Testis (tissue), 3 donors: ENCODE data around the gene ENAH. TPM values are rescaled to one million over a fixed set of nuclear protein-coding genes. Genes with fewer than 3 reads are reported as not detected.

Experiments
- DNase-seq: peaks from one replicate; pipeline ENCODE4 v3.0.0-alpha.2; 2019
- H3K27ac ChIP-seq, 2 donors: fragments of 200-600 bp; sonication (generic); one replicate each; pipeline ENCODE4 v1.5.1; 2019
- H3K27me3 ChIP-seq: fragments of 200-600 bp; sonication (generic); one replicate; pipeline ENCODE4 v1.5.1; 2019
- H3K36me3 ChIP-seq: fragments of 200-600 bp; sonication (generic); one replicate; pipeline ENCODE4 v1.5.1; 2017; ENCODE audit warnings: low read depth; ENCODE audit errors: missing control alignments
- H3K4me1 ChIP-seq: fragments of 200-600 bp; sonication (generic); one replicate; pipeline ENCODE4 v1.5.1; 2019
- H3K4me3 ChIP-seq, 2 donors: fragments of 200-600 bp; sonication (generic); one replicate each; pipeline ENCODE4 v1.5.1; 2017 to 2019
- H3K9me3 ChIP-seq: fragments of 200-600 bp; sonication (generic); one replicate; pipeline ENCODE4 v1.5.1; 2017
- POLR2A ChIP-seq: fragments of 450-650 bp; IDR thresholded peaks from one replicate; pipeline ENCODE4 v1.6.1; 2017; ENCODE audit warnings: antibody characterized with exemption, mild to moderate bottlenecking, moderate library complexity
- WGBS, 2 donors: methylation state at CpG; one replicate each; pipeline ENCODE4 v1.1.5; 2018; 5-methylcytosine and 5-hydroxymethylcytosine counted together
- intact Hi-C: fragments of 100-400 bp; cut with DNase I; formaldehyde crosslinking; loops from one replicate; pipeline ENCODE4 v1.15.1; 2023; ENCODE audit warnings: low total_unique reads
- polyA plus RNA-seq: library from polyadenylated mRNA; stranded (reverse); fragments of 350-450 nt; fragmentation: Illumina TruSeq; extraction: RNeasy Lipid Tissue Mini Kit (QIAGEN cat#74804); gene quantifications from one replicate; pipeline ENCODE4 v1.2.3, GENCODE V29; 2014; ENCODE audit warnings: low read depth, low replicate concordance; ENCODE audit not compliant: insufficient read depth
- total RNA-seq, 2 donors: library from RNA; depleted of rRNA; stranded (reverse); fragments of >200 nt; gene quantifications; one replicate each; pipeline ENCODE4 v1.2.3, GENCODE V29; 2016
- TF ChIP-seq, protein P1 (sequence below), 3 experiments: fragments of 450-650 bp in 2 of 3; fragments of 200-600 bp in 1 of 3; sonication (generic) in 1 of 3; IDR thresholded peaks; one replicate each; pipeline ENCODE4 v1.5.1; 2016 to 2019; ENCODE audit warnings: antibody characterized with exemption in 3 of 3, mild to moderate bottlenecking in 2 of 3, moderate library complexity in 1 of 3

The ENAH gene
- total and polyA plus RNA-seq, 3 donors from 2014 or later, result 84.3 to 132 (median 122) TPM

DNA sequence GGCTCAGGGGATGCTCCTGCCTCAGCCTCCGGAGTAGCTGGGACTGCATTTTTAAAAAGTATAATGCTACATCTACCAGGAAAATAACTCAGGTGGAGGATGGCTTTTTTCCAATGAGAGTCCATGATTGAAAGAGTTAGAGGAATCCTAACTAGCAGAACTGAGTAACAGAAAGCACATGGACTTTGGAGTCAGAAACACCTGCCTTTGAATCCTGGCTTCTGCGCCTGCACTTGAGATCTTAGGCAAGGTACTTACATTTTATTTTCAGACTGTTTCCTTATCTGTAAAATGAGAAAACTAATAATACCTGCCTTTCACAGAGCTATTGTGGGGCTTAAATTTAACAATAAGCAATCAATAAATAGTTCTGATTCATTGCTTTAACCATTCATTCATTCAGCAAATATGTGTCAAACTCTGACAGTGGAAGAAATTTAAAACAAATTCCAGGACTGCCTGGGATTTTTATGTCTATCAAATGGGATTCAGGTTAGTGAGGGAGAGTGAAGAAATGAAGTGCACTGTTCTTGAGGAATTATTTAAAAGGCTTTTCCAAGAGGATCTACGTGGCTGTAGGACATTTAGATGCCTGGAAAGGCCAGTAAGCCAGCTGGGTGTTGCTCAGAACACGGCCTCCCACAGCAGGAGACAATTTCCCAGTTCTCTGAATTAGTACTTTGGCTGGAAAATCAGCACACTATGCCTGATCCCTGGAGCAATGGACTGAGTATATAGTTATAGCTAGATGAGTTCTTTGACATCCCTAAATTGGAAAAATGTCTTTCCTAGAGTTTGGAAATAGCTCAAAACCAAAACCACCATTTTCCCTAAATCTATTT, 212.3 kb downstream of the ENAH start:
- H3K4me1 ChIP-seq, result peaks cover 12% of the 10 kb centered on the region
- no peak overlapping the region for H3K4me3 ChIP-seq
- 78 to 81% methylated on average over 4 of the region's 4 CpGs for whole genome bisulfite sequencing, 2 donors
- no peak for TF ChIP-seq POLR2A
- TF ChIP-seq, protein P1, sequence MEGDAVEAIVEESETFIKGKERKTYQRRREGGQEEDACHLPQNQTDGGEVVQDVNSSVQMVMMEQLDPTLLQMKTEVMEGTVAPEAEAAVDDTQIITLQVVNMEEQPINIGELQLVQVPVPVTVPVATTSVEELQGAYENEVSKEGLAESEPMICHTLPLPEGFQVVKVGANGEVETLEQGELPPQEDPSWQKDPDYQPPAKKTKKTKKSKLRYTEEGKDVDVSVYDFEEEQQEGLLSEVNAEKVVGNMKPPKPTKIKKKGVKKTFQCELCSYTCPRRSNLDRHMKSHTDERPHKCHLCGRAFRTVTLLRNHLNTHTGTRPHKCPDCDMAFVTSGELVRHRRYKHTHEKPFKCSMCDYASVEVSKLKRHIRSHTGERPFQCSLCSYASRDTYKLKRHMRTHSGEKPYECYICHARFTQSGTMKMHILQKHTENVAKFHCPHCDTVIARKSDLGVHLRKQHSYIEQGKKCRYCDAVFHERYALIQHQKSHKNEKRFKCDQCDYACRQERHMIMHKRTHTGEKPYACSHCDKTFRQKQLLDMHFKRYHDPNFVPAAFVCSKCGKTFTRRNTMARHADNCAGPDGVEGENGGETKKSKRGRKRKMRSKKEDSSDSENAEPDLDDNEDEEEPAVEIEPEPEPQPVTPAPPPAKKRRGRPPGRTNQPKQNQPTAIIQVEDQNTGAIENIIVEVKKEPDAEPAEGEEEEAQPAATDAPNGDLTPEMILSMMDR (IDR thresholded peaks at IDR 0.05), result no peak
- H3K9me3 ChIP-seq, result no peaks in the 10 kb centered on the region
- no peak overlapping the region for H3K27ac ChIP-seq
- no peaks in the 10 kb centered on the region for H3K36me3 ChIP-seq
- H3K27me3 ChIP-seq, result no peaks in the 10 kb centered on the region
- intact Hi-C loops, result no loop called here
- no peak for DNase-seq

DNA sequence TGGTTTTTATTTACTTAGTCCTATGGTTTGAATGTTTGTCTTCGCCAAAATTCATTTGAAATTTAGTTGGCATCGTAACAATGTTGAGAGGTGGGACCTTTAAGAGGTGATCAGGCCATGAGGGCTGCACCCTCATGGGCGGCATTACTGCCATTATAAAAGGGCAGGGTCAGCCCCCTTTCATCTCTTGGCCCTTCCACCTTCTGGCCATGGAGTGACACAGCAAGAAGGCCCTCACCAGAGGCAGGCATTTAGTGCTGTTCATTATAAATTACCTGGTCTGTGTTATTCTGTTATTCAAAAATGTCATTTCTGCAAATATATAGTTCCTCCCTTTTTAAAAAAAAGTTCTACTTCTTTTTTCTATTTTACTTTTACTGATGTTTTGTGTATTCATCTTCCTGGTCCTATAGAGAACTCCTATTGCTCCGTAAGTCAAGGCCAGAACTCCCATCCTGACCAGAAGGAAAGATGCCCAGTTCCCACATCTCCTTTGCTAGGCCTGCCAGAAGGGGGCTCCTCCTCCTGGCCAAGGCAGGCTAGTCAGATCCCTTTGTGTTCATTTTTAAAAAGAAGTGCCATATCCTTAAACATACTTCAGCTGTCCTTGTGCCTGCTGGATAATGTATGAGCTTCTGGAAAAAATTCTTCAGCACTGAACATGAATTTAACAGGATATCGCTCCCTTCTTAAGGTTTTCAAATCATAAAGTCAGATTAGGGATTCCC, 215.0 kb downstream of the ENAH start:
- Histone ChIP-seq H3K27ac (no peak overlapping the region), H3K9me3 (no peaks in the 10 kb centered on the region), H3K27me3 (no peaks in the 10 kb centered on the region), H3K36me3 (no peaks in the 10 kb centered on the region), H3K4me1 (no peaks in the 10 kb centered on the region), H3K4me3 (no peak overlapping the region)
- intact Hi-C loops, result no loop called here
- no peak for DNase-seq
- 86 to 89% methylated on average over 5 of the region's 5 CpGs for WGBS, 2 donors
- no peak for TF ChIP-seq POLR2A
- TF ChIP-seq, protein P1 (IDR thresholded peaks at IDR 0.05), result peak in 1 of 3 experiments; percentile 25

Other genes with a start within 250 kb of the ENAH start
- gene LBR, start 225.1 kb downstream of the ENAH start, total RNA-seq, result 10 to 100 TPM; 31.7 to 39.9 TPM
- gene LBR, start 225.1 kb downstream of the ENAH start, polyA plus RNA-seq, result 40.3 TPM
- gene SRP9, start 124.7 kb upstream of the ENAH start, total RNA-seq, result 100 to 1,000 TPM; 134 to 159 TPM
- gene SRP9, start 124.7 kb upstream of the ENAH start, polyA plus RNA-seq, result 249 TPM
- gene EPHX1, start 157.0 kb upstream of the ENAH start, total RNA-seq, result 100 to 1,000 TPM; 145 to 173 TPM
- 161 TPM for gene EPHX1, start 157.0 kb upstream of the ENAH start, polyA plus RNA-seq
- gene TMEM63A, start 229.3 kb upstream of the ENAH start, total RNA-seq, result 10 to 100 TPM; 46.9 to 51.7 TPM
- gene TMEM63A, start 229.3 kb upstream of the ENAH start, polyA plus RNA-seq, result 13.6 TPM
- under 1 TPM; 0.63 to 0.87 TPM for gene LEFTY1, start 236.0 kb upstream of the ENAH start, total RNA-seq
- gene LEFTY1, start 236.0 kb upstream of the ENAH start, polyA plus RNA-seq, result 0.90 TPM